GM15510 (cell line): Measurements from ENCODE around the gene OSCP1.

Source experiments
- POLR2A ChIP-seq: IDR thresholded peaks from 3 replicates; pipeline ENCODE4 v1.6.1; 2011; ENCODE audit warnings: borderline replicate concordance; ENCODE audit not compliant: insufficient read length; ENCODE audit errors: extremely low read depth

The OSCP1 gene

GRCh38 chr1:36458910-36459309, 8.7 kb upstream of the OSCP1 start:
- no peak for TF ChIP-seq POLR2A

DNA sequence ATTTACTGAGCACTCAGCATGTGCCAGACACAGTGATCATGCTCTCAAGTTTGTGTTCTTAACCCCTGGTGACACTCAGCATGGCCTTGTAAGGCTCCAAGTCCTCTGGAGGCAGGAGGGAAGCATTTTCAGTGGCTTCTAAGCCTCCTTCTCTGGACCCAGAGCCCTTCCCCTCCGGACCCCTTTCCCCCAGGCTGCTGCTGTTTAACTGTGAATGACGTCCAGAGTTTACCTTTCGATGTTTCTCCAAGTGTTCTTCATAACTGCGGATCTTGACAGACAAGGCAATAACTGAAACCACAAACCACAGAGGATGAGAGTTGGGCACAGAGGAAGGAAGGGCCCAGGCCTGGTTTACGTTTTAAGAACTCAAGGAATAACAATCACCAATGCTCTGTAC, 7.4 kb upstream of the OSCP1 start:
- no peak for TF ChIP-seq POLR2A

- no peak for TF ChIP-seq POLR2A
Measured at GRCh38 chr1:36456391-36456928, 6.2 kb upstream of the OSCP1 start.

DNA sequence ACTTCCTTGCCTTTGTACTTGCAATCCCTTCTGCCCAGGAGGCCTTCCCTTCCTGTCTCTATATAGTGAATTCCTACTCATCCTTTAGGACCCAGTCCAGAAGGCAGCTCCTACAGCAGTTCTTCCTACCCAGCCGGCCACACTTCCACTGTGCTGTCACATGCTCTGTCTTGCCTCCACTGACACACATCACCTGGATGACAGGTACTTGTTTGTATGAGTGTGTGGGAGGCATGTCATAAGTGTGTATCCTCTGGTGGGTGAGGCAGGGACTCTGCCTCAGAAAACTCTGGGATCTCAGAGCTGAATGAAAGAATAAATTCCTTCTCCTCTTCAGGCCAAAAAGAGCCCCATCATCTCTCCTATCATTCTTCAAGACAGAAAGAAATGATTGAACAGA, 5.1 kb upstream of the OSCP1 start:
- TF ChIP-seq POLR2A: no peak

DNA sequence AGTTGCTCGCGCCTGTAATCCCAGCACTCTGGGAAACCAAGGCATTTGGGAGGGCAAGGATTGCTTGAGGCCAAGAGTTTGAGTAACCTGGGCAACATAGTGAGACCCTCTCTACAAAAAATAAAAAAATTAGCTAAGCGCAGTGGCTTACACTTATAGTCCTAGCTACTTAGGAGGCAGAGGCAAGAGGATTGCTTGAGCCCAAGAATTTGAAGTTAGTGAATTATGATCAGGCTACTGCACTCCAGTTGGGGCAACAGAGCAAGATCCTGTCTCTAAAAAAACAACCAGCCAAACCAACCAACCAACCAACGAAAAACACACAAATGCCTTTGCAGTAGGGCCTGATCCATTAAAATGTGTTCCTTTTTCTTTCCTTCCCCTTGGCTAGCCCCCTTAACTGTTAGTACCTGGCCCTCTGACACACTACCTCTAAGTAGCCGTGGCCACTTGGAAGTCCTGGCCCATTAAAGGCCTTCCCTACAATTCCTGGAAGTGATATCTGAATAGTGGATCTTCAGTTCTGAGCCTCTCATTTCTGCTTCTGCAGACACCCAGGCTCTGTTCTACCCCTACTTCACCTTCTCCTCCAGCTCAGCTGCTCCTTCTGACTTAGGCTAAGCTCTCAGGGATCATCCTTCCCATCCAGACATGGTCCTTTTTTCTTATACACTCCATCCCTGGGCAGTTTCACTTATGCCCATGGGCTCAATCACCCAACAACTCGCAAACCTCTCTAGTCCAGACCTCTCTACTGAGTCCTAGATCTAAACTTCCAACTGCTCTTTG, 3.5 kb upstream of the OSCP1 start:
- no peak for TF ChIP-seq POLR2A

DNA sequence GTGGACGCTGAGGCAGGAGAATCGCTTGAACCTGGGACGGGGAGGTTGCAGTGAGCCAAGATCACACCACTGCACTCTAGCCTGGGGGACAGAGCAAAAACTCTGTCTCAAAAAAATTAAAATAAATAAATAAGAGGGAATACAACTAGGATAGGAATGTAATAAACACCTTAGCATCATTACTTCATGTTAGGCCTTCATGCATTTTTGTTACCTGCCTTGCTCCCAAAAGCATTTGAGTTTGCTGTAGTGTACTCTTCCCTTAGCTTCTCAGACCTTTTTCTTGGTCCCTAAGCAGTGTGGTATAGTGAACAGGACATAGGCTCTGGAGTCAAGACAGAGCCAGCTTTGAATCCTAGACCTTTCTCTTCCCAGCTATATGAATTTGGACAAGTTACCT, 2.8 kb upstream of the OSCP1 start:
- TF ChIP-seq POLR2A: no peak

GRCh38 chr1:36450919-36451305, 661 bp upstream of the OSCP1 start:
- TF ChIP-seq POLR2A: no peak

GRCh38 chr1:36448530-36449056, 1.7 kb downstream of the OSCP1 start:
- TF ChIP-seq POLR2A: no peak

- TF ChIP-seq POLR2A: no peak
Measured at GRCh38 chr1:36447450-36447849, 2.8 kb downstream of the OSCP1 start.

- TF ChIP-seq POLR2A: no peak
Measured at GRCh38 chr1:36446746-36447145, 3.5 kb downstream of the OSCP1 start.

- TF ChIP-seq POLR2A: no peak
Measured at GRCh38 chr1:36446271-36446670, 4.0 kb downstream of the OSCP1 start.

- TF ChIP-seq POLR2A: no peak
Measured at GRCh38 chr1:36443297-36443696, 7.0 kb downstream of the OSCP1 start.

DNA sequence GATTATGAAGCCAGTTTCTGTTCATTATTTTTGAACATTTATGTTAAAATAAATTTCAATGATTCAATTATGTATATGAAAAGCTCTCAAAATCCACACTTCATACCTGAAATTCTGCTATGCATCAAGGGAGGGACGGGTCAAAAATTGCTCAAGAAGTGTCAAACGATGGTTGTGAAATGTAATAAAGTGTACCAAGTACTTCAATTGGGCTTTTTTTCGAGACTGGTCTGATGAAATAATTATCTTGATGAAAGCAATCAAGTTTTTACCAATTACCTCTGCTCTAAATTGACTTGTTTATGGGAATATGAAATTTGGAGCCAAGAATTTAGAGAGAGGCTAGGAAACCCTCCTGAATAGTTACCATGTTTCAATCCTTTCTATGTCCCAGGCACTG, 7.9 kb downstream of the OSCP1 start:
- TF ChIP-seq POLR2A: no peak

DNA sequence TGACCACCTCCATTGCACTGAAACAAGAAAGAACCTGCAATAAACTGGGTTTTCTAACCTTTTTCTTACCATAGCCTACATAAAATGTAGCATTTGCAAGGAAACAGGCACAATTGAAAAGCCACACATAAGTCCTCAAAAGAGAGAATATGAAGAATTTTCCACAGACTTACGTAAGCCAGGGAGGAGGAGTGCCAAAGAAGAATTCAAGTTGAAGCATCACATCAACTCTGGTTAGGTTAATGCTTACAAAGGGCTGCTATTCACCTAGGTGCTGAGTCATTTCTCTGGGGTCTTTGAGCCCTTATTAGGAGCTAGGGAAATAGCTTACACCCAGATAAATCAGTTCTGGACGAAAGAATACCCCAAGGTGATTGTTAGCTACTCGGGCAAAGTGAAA, 9.6 kb downstream of the OSCP1 start:
- TF ChIP-seq POLR2A: no peak

GRCh38 chr1:36440044-36440443, 10.2 kb downstream of the OSCP1 start:
- TF ChIP-seq POLR2A: no peak

GRCh38 chr1:36438715-36439114, 11.5 kb downstream of the OSCP1 start:
- no peak for TF ChIP-seq POLR2A
